HEK293 (cell line): ENCODE measurements around the gene MYO18B.

Experiments
- CTCF ChIA-PET: fragments of 350-600 bp; formaldehyde crosslinking; extraction: SDS; loops from one replicate; lab custom pipeline; 2021; ENCODE audit warnings: antibody characterized with exemption; lab: Yijun Ruan, JAX
- POLR2A ChIA-PET: fragments of 300-600 bp; formaldehyde crosslinking; extraction: SDS; loops from one replicate; lab custom pipeline; 2020; ENCODE audit warnings: antibody characterized with exemption, inconsistent platforms; lab: Yijun Ruan, JAX
- H3K27ac ChIP-seq: fragments of 200-500 bp; sonication (Bioruptor generic); 2 replicates; pipeline ENCODE4 v1.5.1; 2014; ENCODE audit warnings: low read depth, low read length, control low read depth, inconsistent platforms; ENCODE audit errors: extremely low read depth
- H3K36me3 ChIP-seq, 2 experiments: fragments of 200-500 bp in 1 of 2; sonication (Bioruptor generic) in 1 of 2; 1 replicate in 1 of 2; 2 replicates in 1 of 2; pipeline ENCODE4 v1.5.1; 2014 to 2017; ENCODE audit warnings: inconsistent platforms in 2 of 2, low read length in 2 of 2; ENCODE audit not compliant: control insufficient read depth in 2 of 2, insufficient read depth in 1 of 2
- H3K4me1 ChIP-seq: fragments of 200-500 bp; sonication (Bioruptor generic); 2 replicates; pipeline ENCODE4 v1.5.1; 2014; ENCODE audit warnings: mild to moderate bottlenecking, low read length, inconsistent platforms; ENCODE audit not compliant: control insufficient read depth, insufficient read depth
- H3K4me3 ChIP-seq: 2 replicates; pipeline ENCODE4 v1.5.1; 2011; ENCODE audit warnings: low read depth, mild to moderate bottlenecking, control low read depth, low read length, moderate library complexity
- H3K9me3 ChIP-seq: fragments of 200-500 bp; sonication (Bioruptor generic); 2 replicates; pipeline ENCODE4 v1.5.1; 2014; ENCODE audit warnings: low read depth, low read length, inconsistent platforms; ENCODE audit not compliant: control insufficient read depth, insufficient read depth
- ELK4 ChIP-seq: IDR thresholded peaks from 2 replicates; pipeline ENCODE4 v1.6.1; 2011; ENCODE audit warnings: mild to moderate bottlenecking, low read depth, low read length, borderline replicate concordance
- HOXC10 ChIP-seq: sonication (generic); formaldehyde crosslinking; IDR thresholded peaks from 2 replicates; pipeline ENCODE4 v1.8.1; 2023; ENCODE audit warnings: mild to moderate bottlenecking, missing genetic modification reagents
- HOXD13 ChIP-seq: sonication (generic); formaldehyde crosslinking; IDR thresholded peaks from 2 replicates; pipeline ENCODE4 v1.8.0; 2022; ENCODE audit warnings: missing genetic modification reagents, borderline replicate concordance
- KLF16 ChIP-seq: fragments of 450-650 bp; formaldehyde crosslinking; IDR thresholded peaks from 2 replicates; pipeline ENCODE4 v1.5.1; 2017; ENCODE audit warnings: missing biosample characterization, missing genetic modification characterization
- KLF8 ChIP-seq: fragments of 450-650 bp; formaldehyde crosslinking; IDR thresholded peaks from 2 replicates; pipeline ENCODE4 v1.5.1; 2016; ENCODE audit warnings: missing biosample characterization, missing genetic modification characterization
- MYNN ChIP-seq: fragments of 450-650 bp; formaldehyde crosslinking; IDR thresholded peaks from 2 replicates; pipeline ENCODE4 v1.5.1; 2016; ENCODE audit warnings: missing biosample characterization, missing genetic modification characterization, borderline replicate concordance
- MZF1 ChIP-seq: fragments of 450-650 bp; formaldehyde crosslinking; IDR thresholded peaks from 2 replicates; pipeline ENCODE4 v1.5.1; 2017; ENCODE audit warnings: missing biosample characterization, missing genetic modification characterization, borderline replicate concordance
- REPIN1 ChIP-seq: fragments of 450-650 bp; formaldehyde crosslinking; IDR thresholded peaks from 2 replicates; pipeline ENCODE4 v1.5.1; 2017; ENCODE audit warnings: missing biosample characterization, missing genetic modification characterization, low read depth
- TRIM28 ChIP-seq: IDR thresholded peaks from 2 replicates; pipeline ENCODE4 v1.6.1; 2011; ENCODE audit warnings: low read length, control low read depth, borderline replicate concordance
- ZNF292 ChIP-seq: fragments of 450-650 bp; formaldehyde crosslinking; IDR thresholded peaks from 2 replicates; pipeline ENCODE4 v1.5.1; 2016; ENCODE audit warnings: low read depth, missing biosample characterization, missing genetic modification characterization, borderline replicate concordance
- ZNF362 ChIP-seq: fragments of 450-650 bp; formaldehyde crosslinking; IDR thresholded peaks from 2 replicates; pipeline ENCODE4 v1.5.1; 2016; ENCODE audit warnings: missing biosample characterization, missing genetic modification characterization
- ZNF37A ChIP-seq: fragments of 450-650 bp; IDR thresholded peaks from 2 replicates; pipeline ENCODE4 v1.5.1; 2018; ENCODE audit warnings: missing biosample characterization, missing genetic modification characterization
- ZNF391 ChIP-seq: fragments of 450-650 bp; formaldehyde crosslinking; IDR thresholded peaks from 2 replicates; pipeline ENCODE4 v1.5.1; 2016; ENCODE audit warnings: low read depth, missing biosample characterization, missing genetic modification characterization, borderline replicate concordance
- ZNF404 ChIP-seq: fragments of 450-650 bp; formaldehyde crosslinking; IDR thresholded peaks from 2 replicates; pipeline ENCODE4 v1.5.1; 2017; ENCODE audit warnings: missing biosample characterization, missing genetic modification characterization
- ZNF518A ChIP-seq: fragments of 450-650 bp; formaldehyde crosslinking; conservative IDR thresholded peaks from 2 replicates; pipeline ENCODE4 v1.5.1; 2016; ENCODE audit warnings: low read depth, missing biosample characterization, missing genetic modification characterization
- ZNF558 ChIP-seq: fragments of 450-650 bp; formaldehyde crosslinking; IDR thresholded peaks from 2 replicates; pipeline ENCODE4 v1.5.1; 2016; ENCODE audit warnings: missing biosample characterization, missing genetic modification characterization
- ZNF580 ChIP-seq: fragments of 450-650 bp; formaldehyde crosslinking; IDR thresholded peaks from 2 replicates; pipeline ENCODE4 v1.5.1; 2016; ENCODE audit warnings: missing biosample characterization, missing genetic modification characterization
- ZNF596 ChIP-seq: fragments of 450-650 bp; IDR thresholded peaks from 2 replicates; pipeline ENCODE4 v1.5.0; 2018; ENCODE audit warnings: missing biosample characterization, mild to moderate bottlenecking, missing genetic modification characterization, moderate library complexity
- ZNF629 ChIP-seq: fragments of 450-650 bp; formaldehyde crosslinking; IDR thresholded peaks from 2 replicates; pipeline ENCODE4 v1.5.1; 2017; ENCODE audit warnings: missing biosample characterization, missing genetic modification characterization

The MYO18B gene

GRCh38 chr22:26019596-26019995 lies 277.6 kb downstream of the MYO18B start:
- Histone ChIP-seq H3K27ac (no peak overlapping the region), H3K36me3 (no peaks in the 10 kb centered on the region), H3K4me1 (no peaks in the 10 kb centered on the region), H3K9me3 (no peaks in the 10 kb centered on the region), H3K4me3 (no peak overlapping the region)
- ChIA-PET CTCF (no interaction called here), POLR2A (no interaction called here)
- TF ChIP-seq ZNF629, result no peak
- TF ChIP-seq MZF1 (tag by site-specific recombination), result no peak
- no peak for TF ChIP-seq ELK4
- TF ChIP-seq MYNN (tag by site-specific recombination), result no peak
- TF ChIP-seq ZNF596 (tag by site-specific recombination), result no peak
- no peak for TF ChIP-seq ZNF362 (tag by site-specific recombination)
- TF ChIP-seq HOXD13 (CRISPR knock-in tag), result no peak
- no peak for TF ChIP-seq ZNF518A (tag by site-specific recombination)
- no peak for TF ChIP-seq TRIM28
- TF ChIP-seq, all 188 proteins: peak for 0

GRCh38 chr22:26021516-26021915 lies 279.5 kb downstream of the MYO18B start:
- no peak for TF ChIP-seq ZNF391
- no peak for TF ChIP-seq ZNF37A
- no peak for TF ChIP-seq ZNF292 (tag by site-specific recombination)
- TF ChIP-seq KLF16 (tag by site-specific recombination), result no peak
- TF ChIP-seq HOXC10, result no peak
- TF ChIP-seq KLF8, result no peak
- no peak for TF ChIP-seq ZNF404 (tag by site-specific recombination)
- no peak for TF ChIP-seq ZNF558 (tag by site-specific recombination)
- TF ChIP-seq REPIN1 (tag by site-specific recombination), result no peak
- TF ChIP-seq ZNF580 (tag by site-specific recombination), result no peak
- TF ChIP-seq, all 188 proteins: peak for 0
- Histone ChIP-seq H3K36me3 (no peaks in the 10 kb centered on the region), H3K4me1 (no peaks in the 10 kb centered on the region), H3K4me3 (no peak overlapping the region), H3K9me3 (no peaks in the 10 kb centered on the region), H3K27ac (no peak overlapping the region)
- ChIA-PET CTCF (no interaction called here), POLR2A (no interaction called here)
